HUDEP-2 (cell line): ENCODE measurements around the gene CAMK4.

Source experiments
- DNase-seq, 76 experiments: peaks; one replicate each; lab custom pipeline; 2025; ENCODE audit not compliant: unreplicated experiment in 76 of 76; lab: John Stamatoyannopoulos, UW

CAMK4 gene

DNA sequence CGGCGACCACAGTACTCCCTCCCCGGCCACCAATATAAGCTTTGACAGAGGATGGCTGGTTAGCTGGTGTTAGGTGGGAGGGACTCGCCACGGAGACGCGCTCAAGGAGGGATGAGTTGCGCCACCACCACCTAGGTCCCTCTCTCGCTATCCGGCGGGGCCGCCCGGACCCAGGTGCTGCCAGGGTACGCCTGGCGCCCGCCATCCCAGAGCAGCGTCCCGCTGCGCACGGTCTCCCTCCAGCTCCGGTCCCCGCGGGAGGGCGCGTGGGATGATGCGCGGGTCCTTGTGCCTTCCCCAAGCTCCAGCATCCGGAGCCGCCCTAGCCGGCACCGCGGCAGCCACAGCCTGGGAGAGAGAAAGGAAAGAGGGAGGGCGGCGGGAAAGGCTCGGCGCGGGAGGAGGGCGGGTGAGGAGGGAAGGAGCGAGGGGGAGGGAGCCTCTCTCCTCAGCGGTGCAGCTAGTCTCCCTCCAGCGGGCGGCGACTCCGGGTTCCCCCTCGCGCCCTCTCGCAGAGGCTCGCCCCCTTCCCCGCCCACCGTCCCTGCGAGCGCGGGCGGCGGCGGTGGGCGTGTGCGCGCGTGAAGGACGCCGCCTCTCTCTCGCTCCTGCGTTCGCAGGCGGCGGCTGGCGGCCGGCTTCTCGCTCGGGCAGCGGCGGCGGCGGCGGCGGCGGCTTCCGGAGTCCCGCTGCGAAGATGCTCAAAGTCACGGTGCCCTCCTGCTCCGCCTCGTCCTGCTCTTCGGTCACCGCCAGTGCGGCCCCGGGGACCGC, at the start of gene CAMK4:
CAMK4 (plus strand) TSS at position 598 of the 774 bp plus-strand sequence; CDS start at position 698, 100 bp downstream.
- peak in 20 of 76 experiments; percentile 1 to 24 (median 12) for DNase-seq

DNA sequence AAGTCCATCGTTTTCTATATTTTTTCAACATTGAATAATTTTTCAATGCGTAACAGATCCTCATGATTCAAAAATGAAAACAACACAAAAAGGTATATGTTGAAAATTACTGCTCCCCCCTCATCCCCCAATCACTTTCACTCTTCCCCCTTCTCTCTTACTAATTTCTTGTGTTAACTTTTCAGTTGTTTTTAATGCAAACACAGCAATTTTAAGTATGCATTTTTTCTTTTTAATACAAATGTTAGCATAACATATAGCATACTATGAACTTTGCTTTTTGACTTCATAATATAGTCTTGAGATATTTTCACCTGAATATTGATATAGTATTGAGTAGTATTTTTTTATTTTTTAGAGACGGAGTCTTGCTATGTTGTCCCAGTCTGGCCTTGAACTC, 41.1 kb upstream of the CAMK4 start:
- no peak for DNase-seq

DNA sequence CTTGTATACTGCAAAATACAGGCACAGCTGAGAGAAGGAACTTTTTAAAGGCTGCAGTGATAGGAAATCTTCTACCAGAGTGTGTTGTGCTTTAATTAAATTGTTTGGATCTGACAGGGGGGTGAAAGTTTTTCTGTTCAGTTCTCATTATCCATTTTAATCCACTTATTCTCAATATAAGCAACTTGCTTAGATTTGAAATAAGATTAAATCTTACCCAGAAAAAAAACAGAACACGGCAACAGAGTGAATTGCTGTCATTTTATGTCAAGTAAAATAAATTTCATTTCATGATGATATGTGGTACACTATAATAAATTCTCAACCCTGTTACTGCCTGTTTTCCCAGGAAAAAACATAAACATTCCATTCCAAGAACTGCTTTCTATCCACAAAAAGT, 37.1 kb upstream of the CAMK4 start:
- no peak for DNase-seq

DNA sequence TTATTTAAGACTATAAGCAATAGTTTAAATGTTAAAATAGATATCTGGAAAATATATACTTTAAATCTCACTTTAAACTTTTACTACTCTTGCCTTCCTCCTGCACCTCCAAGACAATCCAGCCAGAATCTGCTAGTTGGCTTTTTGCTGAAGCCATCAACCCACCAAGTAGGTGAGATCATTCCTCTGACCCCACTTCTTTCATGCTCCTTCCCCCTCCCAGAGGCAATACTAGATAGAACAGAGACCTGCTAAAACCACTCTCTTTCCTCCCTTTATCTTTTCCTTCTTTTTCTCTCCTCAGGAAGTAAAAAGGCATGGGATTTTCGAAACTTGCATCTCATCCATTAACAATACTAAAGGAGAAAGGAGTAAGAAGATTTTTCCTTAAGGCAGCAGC, 30.1 kb upstream of the CAMK4 start:
- DNase-seq, result no peak

DNA sequence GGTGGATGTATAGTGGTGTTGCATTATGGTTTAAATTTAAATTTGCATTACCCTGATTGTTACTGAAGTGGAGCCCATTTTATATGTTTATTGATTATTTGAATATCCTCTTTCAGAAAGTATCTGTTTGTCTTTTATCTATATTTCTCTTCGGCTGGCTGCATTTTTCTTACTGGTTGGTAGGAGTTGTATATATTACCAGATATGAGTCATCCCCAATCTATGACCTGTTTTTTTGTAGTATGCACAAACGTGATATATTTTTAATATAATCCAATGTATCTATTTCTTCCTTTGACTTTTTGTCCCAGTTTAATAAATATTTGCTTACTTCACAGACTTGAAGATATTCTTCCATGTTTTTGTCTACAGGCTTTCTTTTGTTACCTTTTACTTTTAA, 29.3 kb upstream of the CAMK4 start:
- no peak for DNase-seq

DNA sequence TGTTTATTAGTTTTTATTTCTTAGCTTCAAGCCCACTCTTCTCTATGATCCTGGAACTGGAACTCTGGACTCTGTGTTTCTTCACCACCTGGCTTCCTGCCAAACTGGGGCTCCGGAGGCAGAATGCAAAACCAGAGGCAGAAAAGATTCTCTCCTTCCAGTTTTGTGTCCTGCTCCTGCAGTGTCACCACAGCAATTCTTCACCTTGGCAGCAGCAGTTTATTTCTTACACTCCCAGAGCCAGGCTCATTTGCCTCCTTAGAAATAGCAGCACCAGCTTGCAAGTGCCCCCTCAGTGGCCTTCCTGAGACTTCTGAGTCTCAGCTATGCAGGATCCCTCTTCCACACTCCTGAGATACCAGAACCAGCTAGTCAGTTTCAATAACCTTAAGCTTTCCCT, 26.7 kb upstream of the CAMK4 start:
- no peak for DNase-seq

DNA sequence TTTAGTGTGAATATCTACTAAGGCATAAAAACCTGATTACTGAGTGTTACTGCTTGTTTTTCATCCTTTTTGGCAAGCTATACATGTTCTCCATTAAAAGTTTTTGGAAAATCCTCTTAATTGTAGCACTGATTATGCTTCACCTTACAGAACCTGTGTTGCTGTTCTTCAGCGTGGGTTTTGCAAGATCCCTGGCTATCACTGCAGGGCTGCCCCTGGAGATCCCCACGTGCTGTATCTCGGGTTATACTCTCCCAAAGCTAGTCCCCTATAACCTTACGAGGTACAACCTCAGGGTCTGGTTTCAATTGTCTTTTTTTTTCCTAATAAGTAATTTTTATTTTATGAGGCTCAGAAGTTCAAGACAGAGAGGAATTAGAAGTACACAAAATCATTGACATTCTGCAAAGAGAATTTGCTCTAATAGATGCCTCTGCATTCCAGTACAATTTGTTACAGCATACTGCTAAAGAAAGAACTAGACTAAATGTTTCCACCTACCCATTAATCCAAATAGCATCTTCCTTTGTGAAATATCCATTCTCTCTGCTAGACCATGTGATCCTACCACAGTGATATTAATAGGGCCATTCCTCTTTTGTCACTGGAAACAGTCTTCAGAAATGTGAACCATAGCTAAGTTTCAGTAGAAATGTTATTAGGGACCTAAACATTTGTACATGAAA, 25.8 kb upstream of the CAMK4 start:
- DNase-seq, result no peak

DNA sequence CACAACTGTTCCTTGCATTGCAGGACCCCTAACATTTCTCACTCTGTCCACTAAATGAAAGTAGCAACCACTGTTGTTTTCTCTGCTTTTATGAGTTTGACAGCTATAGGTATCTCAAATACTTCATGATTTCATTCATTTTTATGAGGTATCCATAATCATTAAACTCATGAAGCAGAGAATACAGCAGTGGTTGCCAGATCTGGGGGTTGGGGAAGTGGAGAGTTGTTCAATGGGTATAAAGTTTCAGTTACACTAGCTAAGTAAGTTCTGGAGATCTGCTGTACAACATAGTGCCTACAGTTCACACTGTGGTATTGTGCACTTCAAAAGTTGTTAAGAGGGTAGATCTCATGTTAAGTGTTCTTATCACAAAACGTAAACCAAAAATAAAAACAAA, 23.4 kb upstream of the CAMK4 start:
- no peak for DNase-seq

DNA sequence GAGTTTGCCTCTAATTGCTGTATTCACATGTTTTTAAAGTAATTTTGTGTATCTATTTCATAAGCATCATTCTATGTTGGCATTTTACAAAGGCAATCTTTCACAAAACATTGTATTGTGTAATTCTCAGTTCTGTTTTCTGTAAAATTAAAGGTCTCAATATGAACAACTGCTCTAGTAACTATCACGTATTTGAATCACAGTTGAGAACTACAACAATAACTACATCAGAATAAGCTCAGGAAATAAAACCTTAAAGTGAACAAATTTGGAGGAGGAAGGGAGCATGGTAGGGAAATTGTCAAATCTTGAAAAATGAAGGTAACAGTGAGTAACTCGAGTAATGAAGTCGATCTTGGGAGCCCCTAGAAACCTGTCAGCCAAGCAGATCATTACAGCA, 22.5 kb upstream of the CAMK4 start:
- no peak for DNase-seq

DNA sequence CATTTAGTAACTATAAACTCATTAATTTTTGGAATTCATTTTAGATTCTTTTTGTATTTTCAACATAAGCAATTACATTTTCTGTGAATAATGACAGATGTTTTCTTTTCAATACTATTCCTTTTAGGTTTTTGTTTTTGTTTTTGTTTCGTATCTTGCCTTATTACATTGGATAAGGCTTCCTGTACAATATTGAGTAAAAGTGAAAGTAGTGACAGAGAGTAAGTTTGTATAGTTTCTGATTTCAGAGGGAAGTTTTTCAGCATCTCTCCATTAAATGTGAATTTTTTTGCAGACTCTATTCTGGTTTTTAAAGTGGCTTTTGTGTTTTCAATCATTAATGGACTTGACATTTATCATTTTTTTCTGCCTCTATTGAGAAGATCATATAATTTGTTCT, 12.8 kb upstream of the CAMK4 start:
- no peak for DNase-seq

DNA sequence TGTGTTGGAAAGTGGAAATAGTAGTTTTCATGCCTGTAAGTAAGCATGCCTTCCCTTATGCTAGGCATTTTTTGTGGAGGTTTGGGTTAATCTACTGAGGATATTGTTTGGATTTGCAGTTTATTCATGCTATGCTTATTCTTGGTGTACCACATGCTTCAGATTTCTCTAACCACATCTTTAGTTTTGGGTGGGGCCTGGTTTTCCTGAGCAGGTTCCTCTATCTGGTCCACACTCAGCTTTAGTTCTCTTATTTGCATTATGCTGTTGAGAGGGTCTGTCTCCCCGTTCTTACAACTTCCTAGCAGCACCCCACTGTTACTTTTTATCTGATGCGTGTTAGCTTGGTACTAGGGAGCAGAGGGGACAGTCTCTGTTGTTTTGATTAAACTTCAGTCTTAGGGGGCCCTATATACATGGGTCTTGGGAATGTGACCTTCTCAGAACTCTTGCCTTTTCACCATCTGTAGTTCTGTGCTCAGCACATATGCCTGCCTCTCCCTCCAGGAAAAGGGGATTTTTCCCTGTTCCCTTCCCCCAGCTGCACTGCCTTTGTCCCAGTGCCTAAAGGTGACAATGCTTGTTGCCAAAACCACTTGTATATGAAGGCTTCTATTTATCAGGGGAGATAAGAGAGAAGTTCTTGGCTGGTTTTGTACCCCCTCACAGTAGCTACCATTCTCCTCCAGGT, 10.0 kb upstream of the CAMK4 start:
- no peak for DNase-seq

DNA sequence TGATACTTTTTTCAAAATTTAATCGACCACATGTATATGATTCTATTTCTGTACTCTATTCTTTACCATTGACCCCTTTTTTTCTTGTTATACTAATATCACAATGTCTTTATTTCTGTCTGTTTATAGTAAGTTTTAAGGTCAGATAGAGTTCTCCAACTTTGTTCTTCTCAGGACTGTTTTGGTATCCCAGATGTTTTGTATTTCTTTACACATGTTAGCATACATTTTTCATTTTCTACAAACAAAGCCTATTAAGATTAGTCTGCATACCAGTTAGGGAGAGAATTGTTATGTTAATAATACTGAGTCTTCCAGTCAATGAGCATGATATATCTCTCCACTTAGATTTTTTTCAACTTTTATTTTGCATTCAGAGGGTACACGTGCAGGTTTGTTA, 8.2 kb upstream of the CAMK4 start:
- no peak for DNase-seq

DNA sequence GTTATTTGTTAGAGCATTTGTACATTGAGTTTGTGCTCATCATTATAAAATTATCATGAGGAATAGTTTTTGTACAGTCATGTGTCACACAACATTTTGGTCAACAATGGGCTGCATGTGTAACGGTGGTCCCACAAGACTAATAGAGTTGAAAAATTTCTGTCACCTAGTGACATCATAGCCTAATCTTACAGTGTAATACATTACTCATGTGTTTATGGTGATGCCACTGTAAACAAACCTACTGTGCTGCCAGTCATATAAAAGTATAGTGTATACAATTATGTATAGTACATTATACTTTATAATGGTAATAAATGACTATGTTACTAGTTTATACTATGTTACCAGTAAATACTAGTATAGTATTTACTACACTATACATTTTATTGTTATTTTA, 3.0 kb upstream of the CAMK4 start:
- no peak for DNase-seq

DNA sequence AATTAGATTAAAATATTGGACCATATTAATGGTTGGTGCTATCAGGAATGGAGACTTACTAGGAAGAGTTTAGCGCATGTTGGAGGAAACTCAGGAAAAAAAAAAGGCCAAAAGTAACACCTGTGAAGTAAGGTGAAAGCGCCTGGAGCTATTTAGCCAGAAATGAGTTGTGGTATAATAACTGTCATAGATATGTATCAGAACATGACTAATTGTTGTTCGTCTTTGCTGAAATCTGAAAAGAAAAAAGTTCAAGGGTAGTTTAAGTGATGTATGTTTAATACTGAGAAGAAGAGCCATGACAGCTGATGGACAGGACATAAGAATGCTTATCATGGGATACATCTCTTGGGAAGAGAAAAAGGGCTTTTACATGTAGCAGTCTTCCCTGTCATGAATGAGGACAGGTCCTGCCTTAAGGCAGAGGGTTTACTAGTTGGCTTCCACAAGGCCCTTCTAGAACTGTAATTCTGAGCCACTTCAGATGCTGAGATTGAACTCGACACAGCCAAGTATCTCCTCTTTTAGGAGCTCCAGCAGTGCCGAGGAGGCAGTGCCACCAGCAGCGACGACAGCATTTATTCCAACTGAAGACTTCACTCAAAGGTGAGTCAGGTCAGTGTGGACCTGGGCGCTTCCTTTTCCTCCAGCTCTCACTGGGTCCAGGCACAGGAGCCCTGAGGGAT, 940 bp upstream of the CAMK4 start:
- DNase-seq, result no peak

DNA sequence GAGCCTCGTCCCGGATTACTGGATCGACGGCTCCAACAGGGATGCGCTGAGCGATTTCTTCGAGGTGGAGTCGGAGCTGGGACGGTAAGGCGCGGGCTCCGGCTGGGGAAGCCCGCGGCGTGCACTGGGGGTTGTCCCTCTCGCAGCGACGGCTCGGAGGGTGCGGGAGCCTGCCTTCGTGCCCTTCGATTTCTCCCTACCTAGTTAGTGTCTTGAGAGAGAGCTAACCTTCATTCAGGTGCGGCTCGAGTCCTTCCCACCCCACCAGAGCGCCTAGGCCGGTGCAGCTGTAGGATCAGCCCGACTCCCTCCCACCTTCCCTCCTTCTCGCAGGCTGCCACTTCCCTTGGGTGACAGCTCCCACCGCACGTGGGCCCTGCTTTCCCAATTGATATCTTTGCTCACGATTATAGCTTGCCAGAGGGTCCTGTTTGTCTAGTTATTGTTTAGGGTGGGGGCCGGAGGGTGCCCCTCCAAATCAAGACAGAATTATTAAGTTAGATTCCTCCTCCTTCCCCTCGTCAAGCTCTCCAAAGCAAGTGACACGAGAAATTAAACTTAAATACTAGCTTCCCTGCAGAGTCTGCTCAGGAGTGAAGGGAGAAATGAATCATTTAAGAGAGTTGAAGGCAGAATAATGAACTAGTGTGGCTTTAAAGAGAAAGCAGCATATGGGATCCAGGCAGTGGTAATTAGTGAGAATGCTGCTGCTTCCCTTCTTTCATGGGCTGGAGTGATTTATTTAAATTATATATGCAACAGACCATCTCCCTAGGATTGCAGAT, 569 bp downstream of the CAMK4 start:
- DNase-seq, result no peak

DNA sequence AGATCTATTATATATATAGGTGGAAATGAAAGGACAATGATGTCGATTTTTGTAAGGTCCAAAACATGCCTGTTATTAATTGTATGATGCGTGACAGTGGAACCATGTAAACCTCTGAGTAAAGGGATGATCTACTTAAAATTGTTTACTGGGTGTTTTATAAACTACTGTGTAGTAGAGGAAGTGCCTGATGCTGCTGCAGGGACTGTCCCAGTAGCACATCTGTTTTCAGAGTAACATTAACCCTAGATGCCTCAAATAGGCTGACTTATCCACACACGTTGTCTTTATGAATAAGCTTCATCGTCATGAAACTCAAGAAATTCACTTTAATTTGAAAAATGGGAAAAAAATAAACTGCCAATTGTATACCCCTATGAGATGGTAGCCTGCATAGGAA, 1.7 kb downstream of the CAMK4 start:
- DNase-seq, result no peak

DNA sequence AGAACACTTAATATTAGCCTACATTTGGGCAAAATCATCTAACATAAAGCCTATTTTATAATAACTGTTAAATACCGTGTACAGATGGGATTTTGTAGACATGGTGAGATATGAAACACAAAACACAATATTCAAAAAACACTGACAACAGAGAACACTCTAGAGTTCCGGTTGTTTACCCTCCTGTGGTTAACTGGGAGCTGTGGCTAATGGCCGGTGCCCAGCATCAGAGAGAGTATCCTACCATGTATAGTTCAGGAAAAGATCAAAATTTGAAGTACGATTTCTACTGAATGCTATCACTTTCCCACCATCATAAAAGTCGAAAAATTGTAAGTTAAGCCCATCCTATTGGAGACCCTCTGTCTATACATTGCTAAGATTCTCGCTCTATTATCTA, 2.4 kb downstream of the CAMK4 start:
- DNase-seq, result no peak

DNA sequence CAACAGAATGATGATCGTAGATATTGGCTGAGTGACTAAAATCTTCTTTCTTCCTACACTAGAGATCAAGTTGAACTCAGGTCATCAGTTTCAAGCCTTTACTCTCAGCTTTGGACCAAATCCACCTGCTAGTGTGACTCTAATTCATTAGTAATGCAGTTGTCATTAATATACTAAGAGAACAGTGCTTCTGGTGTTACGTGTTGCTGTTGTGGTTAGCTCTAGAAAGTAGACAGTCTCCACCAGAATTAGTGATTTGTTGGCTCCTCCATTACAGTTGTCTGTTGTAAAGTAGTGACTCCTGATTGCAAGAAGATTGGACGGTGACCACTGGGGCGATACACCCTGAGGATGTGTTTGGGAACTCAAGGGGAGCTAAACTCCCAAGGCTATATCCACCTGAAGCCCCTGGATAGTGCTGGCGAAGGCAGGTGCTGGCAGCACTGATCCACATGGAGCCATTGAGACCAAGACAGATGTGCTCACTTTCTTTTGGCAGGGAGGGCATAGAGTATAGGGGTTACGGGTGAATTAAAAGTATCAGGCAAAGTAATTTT, 3.1 kb downstream of the CAMK4 start:
- DNase-seq, result no peak

DNA sequence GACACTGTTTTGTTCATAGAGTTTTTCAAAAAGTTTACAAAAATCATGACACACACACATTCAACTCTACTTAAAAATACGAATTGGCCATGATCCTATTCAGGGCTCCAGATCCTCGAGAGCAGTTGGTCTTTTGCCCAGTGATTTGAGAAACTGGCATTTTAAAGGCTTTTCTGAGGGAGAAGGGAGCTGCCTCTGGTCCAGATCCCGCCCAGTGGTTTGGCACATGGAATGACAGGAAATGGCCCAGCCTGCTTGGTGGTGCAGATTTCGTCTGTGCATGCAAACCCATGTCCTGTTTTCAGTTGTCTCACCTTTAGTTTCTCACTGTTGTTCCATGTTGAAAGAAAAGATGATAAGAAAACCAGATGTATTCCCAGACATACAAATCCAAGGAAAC, 3.6 kb downstream of the CAMK4 start:
- no peak for DNase-seq

DNA sequence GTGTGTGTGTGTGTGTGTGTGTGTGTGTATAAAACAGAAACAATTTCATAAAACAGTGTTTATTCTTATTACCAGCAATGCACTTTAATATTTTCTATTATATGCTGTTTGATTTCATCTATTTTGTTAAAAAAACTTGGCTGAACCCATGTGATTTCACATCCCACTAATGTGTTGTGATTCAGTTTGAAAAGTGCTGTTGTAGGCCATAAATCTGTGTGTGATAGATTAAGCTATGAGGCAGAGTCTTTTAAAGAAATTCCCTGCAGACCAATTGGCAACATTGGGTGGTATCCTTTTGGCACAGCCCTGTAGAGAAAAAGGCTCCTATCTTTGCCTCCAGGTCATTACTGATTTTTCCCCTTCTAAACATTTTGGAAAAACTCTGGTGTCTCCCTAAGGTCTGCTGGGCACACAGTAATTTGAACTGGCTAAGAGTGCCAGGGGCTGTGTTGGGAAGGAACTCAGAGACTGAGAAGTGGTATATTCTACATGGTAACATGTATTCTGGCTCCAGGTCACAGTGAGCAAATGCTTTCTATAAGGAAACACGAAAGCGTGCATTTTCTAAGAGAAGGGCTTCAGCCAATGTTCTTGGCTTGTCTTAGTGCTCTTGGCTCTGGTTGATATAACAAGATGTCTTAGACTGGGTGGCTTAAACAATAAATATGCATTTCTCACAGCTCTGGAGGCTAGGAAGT, 4.5 kb downstream of the CAMK4 start:
- DNase-seq, result no peak
